Adrenal gland (tissue), 12 donors: ENCODE measurements around the gene RAB5B. TPM values are rescaled to one million over a fixed set of nuclear protein-coding genes. Genes with fewer than 3 reads are reported as not detected.
"Not testable (repeated sequence)": the region's sequence is repeated elsewhere in the genome, so short reads cannot be mapped to it uniquely, and the experiment has no call there.

Experiments
- DNase-seq, 7 donors: peaks; one replicate each; pipeline ENCODE4 v3.0.0-alpha.2; 2019 to 2020
- H3K27ac ChIP-seq, 5 donors: fragments of 200-600 bp; sonication (generic) in 4 of 5; 1 replicate in 3 of 5; 2 replicates in 2 of 5; pipeline versions ENCODE4 v1.5.1 to v1.8.0; 2016 to 2020; ENCODE audit warnings: mild to moderate bottlenecking in 1 of 5
- H3K27me3 ChIP-seq: fragments of 200-600 bp; 2 replicates; pipeline ENCODE4 v1.8.0; 2021
- H3K36me3 ChIP-seq, 2 donors: fragments of 200-600 bp; replicated peaks in 1 of 2; 1 replicate in 1 of 2; 2 replicates in 1 of 2; pipeline versions ENCODE4 v1.5.1 to v1.8.0; 2018 to 2022
- H3K4me1 ChIP-seq, 2 donors: fragments of 200-600 bp; replicated peaks in 1 of 2; 1 replicate in 1 of 2; 2 replicates in 1 of 2; pipeline versions ENCODE4 v1.5.1 to v1.8.0; 2018 to 2021
- H3K4me3 ChIP-seq, 4 donors: fragments of 200-600 bp; sonication (generic) in 3 of 4; one replicate each; pipeline ENCODE4 v1.5.1; 2016 to 2018
- H3K9me3 ChIP-seq, 3 donors: fragments of 200-600 bp; sonication (generic) in 1 of 3; replicated peaks in 1 of 3; 1 replicate in 2 of 3; 2 replicates in 1 of 3; pipeline versions ENCODE4 v1.5.1 to v1.8.0; 2016 to 2021
- POLR2A ChIP-seq, 2 donors: fragments of 450-650 bp; IDR thresholded peaks; one replicate each; pipeline ENCODE4 v1.6.1; 2017; ENCODE audit warnings: antibody characterized with exemption in 2 of 2, mild to moderate bottlenecking in 2 of 2, moderate library complexity in 1 of 2
- WGBS, 4 donors: extraction: QIAGEN DNeasy Blood & Tissue Kit in 2 of 4; methylation state at CpG; one replicate each; pipeline versions ENCODE4 v1.1.5 to v1.1.7; 2013 to 2017; 5-methylcytosine and 5-hydroxymethylcytosine counted together
- intact Hi-C, 2 donors: fragments of 100-400 bp; cut with DNase I; formaldehyde crosslinking; loops; one replicate each; pipeline versions ENCODE4 v1.14.1 to v1.15.0; 2022 to 2023
- polyA plus RNA-seq, 3 donors: library from polyadenylated mRNA; stranded (reverse); fragments of 200-250 nt in 2 of 3; fragments of 350-450 nt in 1 of 3; fragmentation: Illumina TruSeq in 1 of 3; extraction: RNeasy Lipid Tissue Mini Kit (QIAGEN cat#74804) in 1 of 3; gene quantifications; one replicate each; pipeline ENCODE4 v1.2.3, GENCODE V29; 2013 to 2014
- total RNA-seq, 9 donors: library from RNA; depleted of rRNA in 4 of 9; stranded (reverse); fragments of >200 nt in 4 of 9; fragments of 120-200 nt in 1 of 9; fragmentation: NEBNext Ultra II Directional in 1 of 9; extraction: Animal tissue kit (Norgen Biotek cat#: 25700) in 1 of 9; gene quantifications; one replicate each; pipeline versions ENCODE4 v1.1.0 to v1.2.4, GENCODE V29; 2013 to 2023
- TF ChIP-seq, protein P1 (sequence below), 6 experiments: fragments of 450-650 bp in 4 of 6; fragments of 200-600 bp in 2 of 6; sonication (generic) in 1 of 6; IDR thresholded peaks; 1 replicate in 5 of 6; 2 replicates in 1 of 6; pipeline versions ENCODE4 v1.5.1 to v1.8.0; 2016 to 2021; ENCODE audit warnings: antibody characterized with exemption in 6 of 6, mild to moderate bottlenecking in 2 of 6, moderate library complexity in 1 of 6
- donor health status: healthy with polysubstance abuse.
- donor health status: Bipolar disorder and iron deficiency.
- donor health status: DM: yes; HTN: yes; CAD: no.
- donor health status: DM: no; HTN: no; CAD: no.
- donor health status: DM: no; HTN: no; CAD: no.
- donor health status: DM: yes; HTN: yes; CAD: no.

RAB5B gene
- total and polyA plus RNA-seq, 12 donors, result 34.4 to 137 (median 105) TPM

- 90 to 91% (median 90%) methylated on average over 3 of the region's 3 CpGs for WGBS, 4 donors
- no peaks in the 10 kb centered on the region for H3K9me3 ChIP-seq
- H3K4me3 ChIP-seq, result no peak overlapping the region
- peaks cover 8 to 38% of the 10 kb centered on the region in 2 donors for H3K4me1 ChIP-seq
- no peak for TF ChIP-seq POLR2A (IDR thresholded peaks at IDR 0.05)
- TF ChIP-seq, protein P1, sequence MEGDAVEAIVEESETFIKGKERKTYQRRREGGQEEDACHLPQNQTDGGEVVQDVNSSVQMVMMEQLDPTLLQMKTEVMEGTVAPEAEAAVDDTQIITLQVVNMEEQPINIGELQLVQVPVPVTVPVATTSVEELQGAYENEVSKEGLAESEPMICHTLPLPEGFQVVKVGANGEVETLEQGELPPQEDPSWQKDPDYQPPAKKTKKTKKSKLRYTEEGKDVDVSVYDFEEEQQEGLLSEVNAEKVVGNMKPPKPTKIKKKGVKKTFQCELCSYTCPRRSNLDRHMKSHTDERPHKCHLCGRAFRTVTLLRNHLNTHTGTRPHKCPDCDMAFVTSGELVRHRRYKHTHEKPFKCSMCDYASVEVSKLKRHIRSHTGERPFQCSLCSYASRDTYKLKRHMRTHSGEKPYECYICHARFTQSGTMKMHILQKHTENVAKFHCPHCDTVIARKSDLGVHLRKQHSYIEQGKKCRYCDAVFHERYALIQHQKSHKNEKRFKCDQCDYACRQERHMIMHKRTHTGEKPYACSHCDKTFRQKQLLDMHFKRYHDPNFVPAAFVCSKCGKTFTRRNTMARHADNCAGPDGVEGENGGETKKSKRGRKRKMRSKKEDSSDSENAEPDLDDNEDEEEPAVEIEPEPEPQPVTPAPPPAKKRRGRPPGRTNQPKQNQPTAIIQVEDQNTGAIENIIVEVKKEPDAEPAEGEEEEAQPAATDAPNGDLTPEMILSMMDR (IDR thresholded peaks at IDR 0.05), result no peak
- H3K36me3 ChIP-seq, result peaks cover 0 to 18% of the 10 kb centered on the region in 2 donors
- DNase-seq, result no peak
- H3K27ac ChIP-seq, result no peak overlapping the region
- H3K27me3 ChIP-seq, result no peaks in the 10 kb centered on the region
- intact Hi-C loops, result no loop called here
Observed at GRCh38 chr12:55979069-55979468, 5.2 kb downstream of the RAB5B start.

DNA sequence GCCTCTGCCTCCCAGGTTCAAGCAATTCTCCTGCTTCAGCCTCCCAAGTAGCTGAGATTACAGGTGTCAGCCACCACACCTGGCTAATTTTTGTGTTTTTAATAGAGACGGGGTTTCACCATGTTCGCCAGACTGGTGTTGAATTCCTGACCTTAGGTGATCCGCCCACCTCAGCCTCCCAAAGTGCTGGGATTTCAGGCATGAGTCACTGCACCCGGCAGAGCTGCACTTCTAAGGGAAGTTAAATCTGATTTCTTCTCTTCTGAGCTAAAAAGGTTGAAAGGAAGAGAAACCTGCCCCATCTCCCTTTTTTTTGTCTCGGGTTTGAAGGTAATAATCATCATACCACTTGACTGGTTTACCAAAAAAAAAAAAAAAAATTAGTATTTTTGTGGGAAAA, 8.0 kb downstream of the RAB5B start:
- DNase-seq, result peak in 3 of 7 donors; percentile 43 to 55 (median 43)
- peaks cover 0 to 44% of the 10 kb centered on the region in 2 donors for H3K36me3 ChIP-seq
- 51 to 57% (median 54%) methylated on average over 5 of the region's 5 CpGs for WGBS, 4 donors

GRCh38 chr12:55982319-55982936, 8.6 kb downstream of the RAB5B start:
- Histone ChIP-seq H3K4me3 (no peak overlapping the region), H3K36me3 (peaks cover 0 to 50% of the 10 kb centered on the region in 2 donors)
- intact Hi-C loops, result no loop called here

More for the DNA sequence above, 8.0 kb downstream of the RAB5B start:
- intact Hi-C loops, H3K27me3 ChIP-seq, H3K9me3 ChIP-seq, H3K27ac ChIP-seq, H3K4me3 ChIP-seq: not testable (repeated sequence)
- H3K4me1 ChIP-seq, result peaks cover 0 to 16% of the 10 kb centered on the region in 2 donors

GRCh38 chr12:55983232-55983842, 9.5 kb downstream of the RAB5B start:
- H3K4me3 ChIP-seq, result no peak overlapping the region
- H3K27me3 ChIP-seq, result no peaks in the 10 kb centered on the region
- peaks cover 0 to 11% of the 10 kb centered on the region in 2 donors for H3K4me1 ChIP-seq
- TF ChIP-seq, protein P1 (IDR thresholded peaks at IDR 0.05), result no peak
- TF ChIP-seq POLR2A (IDR thresholded peaks at IDR 0.05), result no peak
- peak in 2 of 7 donors; percentile 32 to 49 for DNase-seq
- WGBS, 4 donors, result 54 to 67% (median 64%) methylated on average over 4 of the region's 4 CpGs
- H3K36me3 ChIP-seq, result peaks cover 0 to 59% of the 10 kb centered on the region in 2 donors
- H3K27ac ChIP-seq, result no peak overlapping the region
- H3K9me3 ChIP-seq, result no peaks in the 10 kb centered on the region
- intact Hi-C loops, result no loop called here

More at GRCh38 chr12:55982319-55982936, 8.6 kb downstream of the RAB5B start:
- H3K9me3 ChIP-seq, result no peaks in the 10 kb centered on the region
- no peak for DNase-seq
- H3K27ac ChIP-seq, result no peak overlapping the region
- no peaks in the 10 kb centered on the region for H3K27me3 ChIP-seq
- TF ChIP-seq, protein P1 (IDR thresholded peaks at IDR 0.05), result no peak
- no peak for TF ChIP-seq POLR2A (IDR thresholded peaks at IDR 0.05)
- 75 to 79% (median 78%) methylated on average over 3 of the region's 3 CpGs for WGBS, 4 donors
- H3K4me1 ChIP-seq, result peaks cover 0 to 14% of the 10 kb centered on the region in 2 donors
